ENCODE data around the gene IMMP2L. TPM values are rescaled to one million over a fixed set of nuclear protein-coding genes. Genes with fewer than 3 reads are reported as not detected.

The IMMP2L gene
- polyA plus RNA-seq, 1 of the 3 experiments (the other 2 are of a cell fraction): 10.7 TPM

GRCh38 chr7:110827287-110827855 lies 734.9 kb downstream of the IMMP2L start:
- DNase-seq: no peak
- no peaks in the 10 kb centered on the region for H3K9me3 ChIP-seq
- POLR2A ChIA-PET: no interaction called here
- H3F3A ChIP-seq (replicated peaks; ENCODE audit: insufficient read depth): no peaks in the 10 kb centered on the region
- no peaks in the 10 kb centered on the region for H3K36me3 ChIP-seq (replicated peaks in 1 of 2; ENCODE audit: control insufficient read depth in 1 of 2, insufficient read depth in 2 of 2, low read length in 1 of 2)
- no peak overlapping the region for H2AFZ ChIP-seq (ENCODE audit: low read depth)
- CTCF ChIA-PET: no interaction called here
- H3K79me2 ChIP-seq (ENCODE audit: insufficient read depth): no peaks in the 10 kb centered on the region
- TF ChIP-seq GATA2 (CRISPR knock-in tag; IDR thresholded peaks at IDR 0.05) (no peak), FOXM1 (IDR thresholded peaks at IDR 0.05; ENCODE audit: low read depth) (no peak), RCOR1 (IDR thresholded peaks at IDR 0.05; ENCODE audit: low read length) (no peak)
- no peaks in the 10 kb centered on the region for H4K20me1 ChIP-seq (ENCODE audit: insufficient read depth)
- no peak overlapping the region for H3K27ac ChIP-seq (ENCODE audit: low read depth in 2 of 2, low read length in 1 of 2)
- no peaks in the 10 kb centered on the region for H3K27me3 ChIP-seq (ENCODE audit: insufficient read depth)
- H3K9me2 ChIP-seq: no peaks in the 10 kb centered on the region
- no peak overlapping the region for H3K4me3 ChIP-seq (ENCODE audit: low read depth in 2 of 2, low read length in 1 of 2)
- H3K4me2 ChIP-seq: no peak overlapping the region
- H3K9ac ChIP-seq: no peak overlapping the region
- H3K4me1 ChIP-seq (ENCODE audit: control insufficient read depth in 1 of 2, insufficient read depth in 2 of 2, low read depth in 1 of 2, low read length in 1 of 2): no peaks in the 10 kb centered on the region; a peak in 1 of 4 replicates
- 88% methylated on average over 1 of the region's 1 CpG for WGBS (ENCODE audit: low lambda C conversion rate)

GRCh38 chr7:110813986-110814385 lies 748.3 kb downstream of the IMMP2L start:
- TF ChIP-seq POLR2AphosphoS5 (IDR thresholded peaks at IDR 0.05; ENCODE audit: low read depth, low read length) (no peak), FOSL2 (IDR thresholded peaks at IDR 0.05; ENCODE audit: borderline replicate concordance, low read depth) (no peak), SMC3 (IDR thresholded peaks at IDR 0.05; ENCODE audit: low read depth, low read length) (no peak), TEAD4 (IDR thresholded peaks at IDR 0.05; ENCODE audit: borderline replicate concordance, insufficient read depth) (no peak), FOXM1 (IDR thresholded peaks at IDR 0.05; ENCODE audit: low read depth) (no peak), USF2 (IDR thresholded peaks at IDR 0.05; ENCODE audit: borderline replicate concordance, low read depth, low read length) (no peak), TCF12 (IDR thresholded peaks at IDR 0.05) (no peak)
- TF ChIP-seq, protein P1, sequence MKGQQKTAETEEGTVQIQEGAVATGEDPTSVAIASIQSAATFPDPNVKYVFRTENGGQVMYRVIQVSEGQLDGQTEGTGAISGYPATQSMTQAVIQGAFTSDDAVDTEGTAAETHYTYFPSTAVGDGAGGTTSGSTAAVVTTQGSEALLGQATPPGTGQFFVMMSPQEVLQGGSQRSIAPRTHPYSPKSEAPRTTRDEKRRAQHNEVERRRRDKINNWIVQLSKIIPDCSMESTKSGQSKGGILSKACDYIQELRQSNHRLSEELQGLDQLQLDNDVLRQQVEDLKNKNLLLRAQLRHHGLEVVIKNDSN (IDR thresholded peaks at IDR 0.05; ENCODE audit: borderline replicate concordance, low read depth): no peak
- 83% methylated on average over 2 of the region's 2 CpGs for WGBS (ENCODE audit: low lambda C conversion rate)
- H4K20me1 ChIP-seq (ENCODE audit: insufficient read depth): no peaks in the 10 kb centered on the region
- H3K4me1 ChIP-seq (ENCODE audit: control insufficient read depth in 1 of 2, insufficient read depth in 2 of 2, low read depth in 1 of 2, low read length in 1 of 2): no peaks in the 10 kb centered on the region; a peak in 1 of 4 replicates
- H3K36me3 ChIP-seq (replicated peaks in 1 of 2; ENCODE audit: control insufficient read depth in 1 of 2, insufficient read depth in 2 of 2, low read length in 1 of 2): no peaks in the 10 kb centered on the region
- no peaks in the 10 kb centered on the region for H3F3A ChIP-seq (replicated peaks; ENCODE audit: insufficient read depth)
- no peak overlapping the region for H2AFZ ChIP-seq (ENCODE audit: low read depth)
- H3K9me3 ChIP-seq: no peaks in the 10 kb centered on the region
- no peaks in the 10 kb centered on the region for H3K9me2 ChIP-seq
- ChIA-PET POLR2A (no interaction called here), CTCF (no interaction called here)
- H3K4me3 ChIP-seq (ENCODE audit: low read depth in 2 of 2, low read length in 1 of 2): no peak overlapping the region
- no peak overlapping the region for H3K9ac ChIP-seq
- no peak for DNase-seq
- no peak overlapping the region for H3K4me2 ChIP-seq
- H3K79me2 ChIP-seq (ENCODE audit: insufficient read depth): no peaks in the 10 kb centered on the region
- H3K27me3 ChIP-seq (ENCODE audit: insufficient read depth): no peaks in the 10 kb centered on the region
- no peak overlapping the region for H3K27ac ChIP-seq (ENCODE audit: low read depth in 2 of 2, low read length in 1 of 2)

DNA sequence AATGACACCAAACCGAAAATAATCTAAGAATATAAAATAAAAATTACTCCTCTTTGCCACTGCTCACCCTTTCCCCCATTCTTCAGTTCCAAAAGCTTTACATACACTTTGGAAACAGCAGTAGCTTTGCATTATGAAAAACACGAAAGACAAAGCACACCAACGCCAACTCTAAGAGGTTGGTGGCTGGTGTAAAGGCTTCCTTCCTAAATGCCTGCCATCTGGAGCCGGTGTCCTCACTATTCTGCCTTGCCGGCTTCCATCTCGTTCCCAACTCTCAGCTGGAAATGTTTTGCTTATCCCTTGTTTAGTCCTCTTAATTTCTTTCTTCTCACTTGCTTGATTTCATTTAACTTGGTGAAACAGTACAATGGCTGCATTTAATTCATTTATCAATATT lies 752.5 kb downstream of the IMMP2L start:
- POLR2A ChIA-PET: no interaction called here
- Histone ChIP-seq H2AFZ (ENCODE audit: low read depth) (no peak overlapping the region), H3K9me3 (no peaks in the 10 kb centered on the region), H3K36me3 (replicated peaks in 1 of 2; ENCODE audit: control insufficient read depth in 1 of 2, insufficient read depth in 2 of 2, low read length in 1 of 2) (no peaks in the 10 kb centered on the region), H3K4me2 (no peak overlapping the region), H3K27ac (ENCODE audit: low read depth in 2 of 2, low read length in 1 of 2) (no peak overlapping the region), H3K9ac (no peak overlapping the region), H3K4me3 (ENCODE audit: low read depth in 2 of 2, low read length in 1 of 2) (no peak overlapping the region), H3K27me3 (ENCODE audit: insufficient read depth) (no peaks in the 10 kb centered on the region), H4K20me1 (ENCODE audit: insufficient read depth) (no peaks in the 10 kb centered on the region), H3K4me1 (ENCODE audit: control insufficient read depth in 1 of 2, insufficient read depth in 2 of 2, low read depth in 1 of 2, low read length in 1 of 2) (no peaks in the 10 kb centered on the region; a peak in 1 of 4 replicates), H3K79me2 (ENCODE audit: insufficient read depth) (no peaks in the 10 kb centered on the region), H3F3A (replicated peaks; ENCODE audit: insufficient read depth) (no peaks in the 10 kb centered on the region), H3K9me2 (no peaks in the 10 kb centered on the region)
- DNase-seq: no peak
- WGBS (ENCODE audit: low lambda C conversion rate): 59% methylated on average over 6 of the region's 6 CpGs
- CTCF ChIA-PET: interaction anchor here (0.6 to 0.9 kb wide), 2 partner anchors 246 to 534 kb away, joined by 3 read pairs; no protein-coding TSS in a partner anchor
- TF ChIP-seq MXI1 (IDR thresholded peaks at IDR 0.05; ENCODE audit: low read depth, low read length): no peak
- TF ChIP-seq RFX5 (IDR thresholded peaks at IDR 0.05; ENCODE audit: low read length): no peak
- TF ChIP-seq REST (IDR thresholded peaks at IDR 0.05; ENCODE audit: low read depth, low read length): no peak
- TF ChIP-seq TAF1 (IDR thresholded peaks at IDR 0.05; ENCODE audit: borderline replicate concordance, low read depth, low read length): no peak
- TF ChIP-seq, protein P1 (IDR thresholded peaks at IDR 0.05; ENCODE audit: borderline replicate concordance, low read depth): no peak
- no peak for TF ChIP-seq MAX (IDR thresholded peaks at IDR 0.05; ENCODE audit: low read depth)
- no peak for TF ChIP-seq EZH2phosphoT487 (IDR thresholded peaks at IDR 0.05; ENCODE audit: borderline replicate concordance, low read depth)

Data from SK-N-SH (cell line).